SK-N-SH (cell line): ENCODE measurements around the gene IQGAP2. TPM values are rescaled to one million over a fixed set of nuclear protein-coding genes. Genes with fewer than 3 reads are reported as not detected.
A peak's percentile ranks its signal among the peaks of the same experiment; 100 is the strongest.

ENCODE experiments used
- CTCF ChIA-PET: fragments of 300-600, 350-600 bp; formaldehyde crosslinking; extraction: SDS; loops from one replicate; lab custom pipeline; 2021; lab: Yijun Ruan, JAX
- POLR2A ChIA-PET: fragments of 350-600 bp; sonication (Branson Sonifier 250); formaldehyde crosslinking; extraction: SDS; loops from one replicate; lab custom pipeline; 2020; ENCODE audit warnings: antibody characterized with exemption, inconsistent platforms; lab: Yijun Ruan, JAX
- DNase-seq: peaks from one replicate; pipeline ENCODE4 v3.0.0; 2012
- H2AFZ ChIP-seq: fragments of 200-600 bp; sonication (generic); 2 replicates; pipeline ENCODE4 v1.8.1; 2016; ENCODE audit warnings: antibody characterized with exemption, mild to moderate bottlenecking, low read depth
- H3F3A ChIP-seq: fragments of 200-600 bp; sonication (generic); replicated peaks from 2 replicates; pipeline ENCODE3; 2016; ENCODE audit warnings: antibody characterized with exemption, mild to moderate bottlenecking; ENCODE audit not compliant: insufficient read depth
- H3K27ac ChIP-seq, 2 experiments: fragments of 200-500 bp in 1 of 2; fragments of 200-600 bp in 1 of 2; sonication (Bioruptor generic) in 1 of 2; sonication (generic), shearing (Covaris generic) in 1 of 2; 2 replicates each; pipeline versions ENCODE4 v1.5.1 to v1.6.1; 2014 to 2016; ENCODE audit warnings: low read depth in 2 of 2, inconsistent platforms in 1 of 2, low read length in 1 of 2, mild to moderate bottlenecking in 1 of 2, mixed read lengths in 1 of 2
- H3K27me3 ChIP-seq: fragments of 200-600 bp; sonication (generic), shearing (Covaris generic); 2 replicates; pipeline ENCODE4 v1.6.1; 2016; ENCODE audit warnings: mixed run types; ENCODE audit not compliant: insufficient read depth
- H3K36me3 ChIP-seq, 2 experiments: fragments of 200-500 bp in 1 of 2; fragments of 200-600 bp in 1 of 2; sonication (Bioruptor generic) in 1 of 2; sonication (generic) in 1 of 2; replicated peaks in 1 of 2; 2 replicates each; pipeline versions ENCODE3 to v1.5.1; 2014 to 2016; ENCODE audit warnings: low read length in 1 of 2, mild to moderate bottlenecking in 1 of 2; ENCODE audit not compliant: insufficient read depth in 2 of 2, control insufficient read depth in 1 of 2
- H3K4me1 ChIP-seq, 2 experiments: fragments of 200-500 bp in 1 of 2; fragments of 200-600 bp in 1 of 2; sonication (Bioruptor generic) in 1 of 2; sonication (generic), shearing (Covaris generic) in 1 of 2; 2 replicates each; pipeline versions ENCODE4 v1.5.1 to v1.6.1; 2014 to 2016; ENCODE audit warnings: low read depth in 1 of 2, low read length in 1 of 2, mixed run types in 1 of 2; ENCODE audit not compliant: insufficient read depth in 2 of 2, control insufficient read depth in 1 of 2
- H3K4me2 ChIP-seq: fragments of 200-600 bp; sonication (generic), shearing (Covaris generic); 2 replicates; pipeline ENCODE4 v1.6.1; 2017; ENCODE audit warnings: mixed run types
- H3K4me3 ChIP-seq, 2 experiments: fragments of 200-500 bp in 1 of 2; fragments of 200-600 bp in 1 of 2; sonication (Bioruptor generic) in 1 of 2; sonication (generic), shearing (Covaris generic) in 1 of 2; 2 replicates each; pipeline versions ENCODE4 v1.5.1 to v1.8.1; 2014 to 2016; ENCODE audit warnings: low read depth in 2 of 2, inconsistent platforms in 1 of 2, low read length in 1 of 2, mild to moderate bottlenecking in 1 of 2, mixed read lengths in 1 of 2, moderate library complexity in 1 of 2
- H3K79me2 ChIP-seq: fragments of 200-600 bp; sonication (generic); 2 replicates; pipeline ENCODE4 v1.8.1; 2017; ENCODE audit warnings: mild to moderate bottlenecking; ENCODE audit not compliant: insufficient read depth
- H3K9ac ChIP-seq: fragments of 200-600 bp; sonication (generic); 2 replicates; pipeline ENCODE4 v1.6.1; 2017; ENCODE audit warnings: mixed run types
- H3K9me2 ChIP-seq: fragments of 200-600 bp; sonication (generic); 2 replicates; pipeline ENCODE4 v1.6.1; 2017; ENCODE audit warnings: mixed run types
- H3K9me3 ChIP-seq: fragments of 200-600 bp; sonication (generic); 2 replicates; pipeline ENCODE4 v1.6.1; 2017; ENCODE audit warnings: mixed run types, mild to moderate bottlenecking, moderate library complexity
- H4K20me1 ChIP-seq: fragments of 200-600 bp; sonication (generic); 2 replicates; pipeline ENCODE4 v1.6.1; 2017; ENCODE audit warnings: mild to moderate bottlenecking, mixed run types; ENCODE audit not compliant: insufficient read depth
- ELF1 ChIP-seq: IDR thresholded peaks from 2 replicates; pipeline ENCODE4 v1.4.0; 2012
- EZH2phosphoT487 ChIP-seq: fragments of 200-600 bp; sonication (generic); IDR thresholded peaks from 2 replicates; pipeline ENCODE4 v1.6.1; 2017; ENCODE audit warnings: low read depth, mixed run types, mild to moderate bottlenecking, antibody characterized with exemption, moderate library complexity, borderline replicate concordance
- FOSL2 ChIP-seq: IDR thresholded peaks from 2 replicates; pipeline ENCODE4 v1.4.0; 2012; ENCODE audit warnings: low read depth, mild to moderate bottlenecking, moderate library complexity, borderline replicate concordance
- FOXM1 ChIP-seq: IDR thresholded peaks from 2 replicates; pipeline ENCODE4 v1.4.0; 2012; ENCODE audit warnings: low read depth, mild to moderate bottlenecking
- IRF3 ChIP-seq: fragments of 150-350 bp; IDR thresholded peaks from 2 replicates; pipeline ENCODE4 v1.6.1; 2016; ENCODE audit warnings: mild to moderate bottlenecking, low read depth, low read length
- MEF2A ChIP-seq: IDR thresholded peaks from 2 replicates; pipeline ENCODE4 v1.4.0; 2012; ENCODE audit warnings: low read depth, borderline replicate concordance
- MXI1 ChIP-seq: IDR thresholded peaks from 2 replicates; pipeline ENCODE4 v1.6.1; 2012; ENCODE audit warnings: mild to moderate bottlenecking, low read depth, low read length, improper control_type of control experiment
- NRF1 ChIP-seq: IDR thresholded peaks from 2 replicates; pipeline ENCODE4 v1.6.1; 2012; ENCODE audit warnings: low read depth, mild to moderate bottlenecking, low read length
- PBX3 ChIP-seq: IDR thresholded peaks from 2 replicates; pipeline ENCODE4; 2012
- RAD21 ChIP-seq: IDR thresholded peaks from 2 replicates; pipeline ENCODE4 v1.6.1; 2012; ENCODE audit warnings: mild to moderate bottlenecking, low read length
- RCOR1 ChIP-seq: fragments of 150-350 bp; IDR thresholded peaks from 2 replicates; pipeline ENCODE4 v1.6.1; 2017; ENCODE audit warnings: antibody characterized with exemption, low read length
- RFX5 ChIP-seq: IDR thresholded peaks from 2 replicates; pipeline ENCODE4 v1.6.1; 2012; ENCODE audit warnings: mild to moderate bottlenecking, improper control_type of control experiment, low read length
- SMC3 ChIP-seq: IDR thresholded peaks from 2 replicates; pipeline ENCODE4 v1.6.1; 2012; ENCODE audit warnings: low read depth, low read length, improper control_type of control experiment
- USF2 ChIP-seq: fragments of 150-350 bp; IDR thresholded peaks from 2 replicates; pipeline ENCODE4 v1.6.1; 2017; ENCODE audit warnings: antibody characterized with exemption, low read length, low read depth, borderline replicate concordance
- YY1 ChIP-seq: IDR thresholded peaks from 2 replicates; pipeline ENCODE4 v1.4.0; 2012; ENCODE audit warnings: low read depth, mild to moderate bottlenecking
- WGBS: methylation state at CpG from one replicate; pipeline ENCODE4 v1.1.6; 2017; ENCODE audit warnings: low lambda C conversion rate; 5-methylcytosine and 5-hydroxymethylcytosine counted together
- polyA plus RNA-seq, 3 experiments: library from polyadenylated mRNA; depleted of rRNA; stranded (reverse); fragments of >200 nt; gene quantifications; 2 replicates each; pipeline ENCODE4 v1.2.3, GENCODE V29; 2012
- TF ChIP-seq, protein P1 (sequence below): IDR thresholded peaks from 2 replicates; pipeline ENCODE4 v1.4.0; 2012; ENCODE audit warnings: low read depth, borderline replicate concordance

IQGAP2 gene
- polyA plus RNA-seq, 1 of the 3 experiments (the other 2 are of a cell fraction) = 2.1 TPM

DNA sequence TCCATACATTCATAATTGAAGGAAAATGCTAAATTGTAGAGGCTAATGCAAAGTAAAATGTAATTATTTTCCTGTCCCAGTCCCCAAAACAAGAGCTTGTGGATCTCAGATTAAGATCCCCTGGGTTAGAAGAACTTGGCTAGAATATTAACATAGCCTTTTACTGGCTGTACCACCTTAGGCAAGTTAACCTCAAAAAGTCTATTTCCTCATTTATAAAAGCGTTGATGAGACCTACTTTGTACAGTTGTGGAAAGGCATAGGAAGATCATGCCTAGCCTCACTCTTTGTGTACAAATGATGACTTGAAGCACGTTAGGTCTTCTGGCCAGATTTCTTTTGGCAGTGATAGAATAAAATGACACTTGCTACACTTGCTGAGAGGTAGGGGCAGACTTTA is 122.9 kb downstream of the IQGAP2 start:
- Histone ChIP-seq H3K36me3 (no peaks in the 10 kb centered on the region), H3K4me2 (no peak overlapping the region), H3K27ac (peak overlapping the region; percentile 73 to 89; a peak in 3 of 4 replicates), H4K20me1 (no peaks in the 10 kb centered on the region), H3K9ac (no peak overlapping the region), H2AFZ (no peak overlapping the region), H3K9me3 (no peaks in the 10 kb centered on the region), H3K27me3 (no peaks in the 10 kb centered on the region), H3K9me2 (no peaks in the 10 kb centered on the region), H3F3A (peaks cover 39% of the 10 kb centered on the region), H3K4me1 (peaks cover 27 to 40% of the 10 kb centered on the region in 2 experiments; a peak in 3 of 4 replicates), H3K79me2 (no peaks in the 10 kb centered on the region), H3K4me3 (no peak overlapping the region)
- no peak for TF ChIP-seq FOXM1
- TF ChIP-seq USF2 = no peak
- TF ChIP-seq MXI1 = no peak
- no peak for TF ChIP-seq YY1
- TF ChIP-seq PBX3 = no peak
- TF ChIP-seq NRF1 = no peak
- no peak for TF ChIP-seq RFX5
- TF ChIP-seq SMC3 = no peak
- TF ChIP-seq ELF1 = no peak
- no peak for TF ChIP-seq IRF3
- no peak for TF ChIP-seq EZH2phosphoT487
- TF ChIP-seq MEF2A = no peak
- TF ChIP-seq RAD21 = no peak
- no peak for TF ChIP-seq FOSL2
- no peak for TF ChIP-seq RCOR1
- TF ChIP-seq, protein P1, sequence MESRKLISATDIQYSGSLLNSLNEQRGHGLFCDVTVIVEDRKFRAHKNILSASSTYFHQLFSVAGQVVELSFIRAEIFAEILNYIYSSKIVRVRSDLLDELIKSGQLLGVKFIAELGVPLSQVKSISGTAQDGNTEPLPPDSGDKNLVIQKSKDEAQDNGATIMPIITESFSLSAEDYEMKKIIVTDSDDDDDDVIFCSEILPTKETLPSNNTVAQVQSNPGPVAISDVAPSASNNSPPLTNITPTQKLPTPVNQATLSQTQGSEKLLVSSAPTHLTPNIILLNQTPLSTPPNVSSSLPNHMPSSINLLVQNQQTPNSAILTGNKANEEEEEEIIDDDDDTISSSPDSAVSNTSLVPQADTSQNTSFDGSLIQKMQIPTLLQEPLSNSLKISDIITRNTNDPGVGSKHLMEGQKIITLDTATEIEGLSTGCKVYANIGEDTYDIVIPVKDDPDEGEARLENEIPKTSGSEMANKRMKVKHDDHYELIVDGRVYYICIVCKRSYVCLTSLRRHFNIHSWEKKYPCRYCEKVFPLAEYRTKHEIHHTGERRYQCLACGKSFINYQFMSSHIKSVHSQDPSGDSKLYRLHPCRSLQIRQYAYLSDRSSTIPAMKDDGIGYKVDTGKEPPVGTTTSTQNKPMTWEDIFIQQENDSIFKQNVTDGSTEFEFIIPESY = no peak
- CTCF ChIA-PET = interaction anchor here (1.1 to 1.4 kb wide), 2 partner anchors 122 to 248 kb away, joined by 4 to 8 read pairs; partner anchors contain the start of gene IQGAP2
- POLR2A ChIA-PET = no interaction called here
- DNase-seq = no peak
- 86% methylated on average over 2 of the region's 2 CpGs for WGBS
